Uterus (tissue), 4 donors: ENCODE data around the gene GAA. TPM values are rescaled to one million over a fixed set of nuclear protein-coding genes. Genes with fewer than 3 reads are reported as not detected.
"Not testable (repeated sequence)": the region's sequence is repeated elsewhere in the genome, so short reads cannot be mapped to it uniquely, and the experiment has no call there.

Experiments used
- DNase-seq, 2 donors: peaks; one replicate each; pipeline ENCODE4 v3.0.0-alpha.2; 2019 to 2020
- H3K27ac ChIP-seq, 2 donors: fragments of 200-600 bp; sonication (generic); 1 replicate in 1 of 2; 2 replicates in 1 of 2; pipeline ENCODE4 v1.5.1; 2016 to 2018
- H3K27me3 ChIP-seq, 2 donors: fragments of 200-600 bp; sonication (generic); one replicate each; pipeline ENCODE4 v1.5.1; 2018 to 2019; ENCODE audit warnings: control low read depth in 1 of 2
- H3K36me3 ChIP-seq, 2 donors: fragments of 200-600 bp; sonication (generic); one replicate each; pipeline ENCODE4 v1.5.1; 2019; ENCODE audit warnings: control low read depth in 1 of 2
- H3K4me1 ChIP-seq, 2 donors: fragments of 200-600 bp; sonication (generic); one replicate each; pipeline ENCODE4 v1.5.1; 2018 to 2019; ENCODE audit warnings: control low read depth in 1 of 2
- H3K4me3 ChIP-seq, 2 donors: fragments of 200-600 bp; sonication (generic); 1 replicate in 1 of 2; 2 replicates in 1 of 2; pipeline ENCODE4 v1.5.1; 2018 to 2019; ENCODE audit warnings: mild to moderate bottlenecking in 1 of 2
- H3K9me3 ChIP-seq, 2 donors: fragments of 200-600 bp; sonication (generic); one replicate each; pipeline ENCODE4 v1.5.1; 2019; ENCODE audit warnings: control low read depth in 1 of 2
- CTCF ChIP-seq, 4 experiments: fragments of 200-600 bp in 2 of 4; fragments of 450-650 bp in 2 of 4; sonication (generic) in 2 of 4; IDR thresholded peaks; one replicate each; pipeline ENCODE4 v1.5.1; 2016 to 2019; ENCODE audit warnings: antibody characterized with exemption in 4 of 4, mild to moderate bottlenecking in 2 of 4, moderate library complexity in 1 of 4
- POLR2A ChIP-seq, 2 donors: fragments of 450-650 bp; IDR thresholded peaks; one replicate each; pipeline ENCODE4 v1.6.1; 2016; ENCODE audit warnings: antibody characterized with exemption in 2 of 2, mild to moderate bottlenecking in 1 of 2, moderate library complexity in 1 of 2
- intact Hi-C: fragments of 100-400 bp; cut with DNase I; formaldehyde crosslinking; loops from one replicate; pipeline ENCODE4 v1.15.1; 2023; ENCODE audit warnings: low total_unique reads
- total RNA-seq, 4 donors: library from RNA; depleted of rRNA in 3 of 4; stranded (reverse); fragments of >200 nt in 3 of 4; gene quantifications; one replicate each; pipeline versions ENCODE4 v1.1.0 to v1.2.4, GENCODE V29; 2014 to 2023
- donor health status: DM: yes; HTN: yes; CAD: no.

GAA gene
- total RNA-seq, 4 donors from 2014 or later, result 23.1 to 48.3 (median 35.6) TPM

GRCh38 chr17:80151333-80151732, 50.0 kb downstream of the GAA start:
- H3K4me1 ChIP-seq, result no peaks in the 10 kb centered on the region
- TF ChIP-seq POLR2A (IDR thresholded peaks at IDR 0.05) (no peak), CTCF (IDR thresholded peaks at IDR 0.05) (no peak)
- H3K27ac ChIP-seq, result peak overlapping the region in 1 of 2 donors; percentile 51
- no peaks in the 10 kb centered on the region for H3K27me3 ChIP-seq
- intact Hi-C loops, result no loop called here
- H3K36me3 ChIP-seq, result no peaks in the 10 kb centered on the region
- H3K4me3 ChIP-seq, result no peak overlapping the region
- H3K9me3 ChIP-seq, result no peaks in the 10 kb centered on the region
- no peak for DNase-seq

GRCh38 chr17:80152081-80152702, 50.8 kb downstream of the GAA start:
- DNase-seq, result peak in 1 of 2 donors; percentile 35
- Histone ChIP-seq H3K27me3 (no peaks in the 10 kb centered on the region), H3K9me3 (no peaks in the 10 kb centered on the region), H3K4me3 (no peak overlapping the region), H3K4me1 (no peaks in the 10 kb centered on the region), H3K27ac (peak overlapping the region in 1 of 2 donors; percentile 51), H3K36me3 (no peaks in the 10 kb centered on the region)
- TF ChIP-seq POLR2A (IDR thresholded peaks at IDR 0.05) (no peak), CTCF (IDR thresholded peaks at IDR 0.05) (no peak)
- intact Hi-C loops, result no loop called here

- no peak for TF ChIP-seq CTCF (IDR thresholded peaks at IDR 0.05)
- TF ChIP-seq POLR2A (IDR thresholded peaks at IDR 0.05), result no peak
- Histone ChIP-seq H3K9me3 (no peaks in the 10 kb centered on the region), H3K4me1 (no peaks in the 10 kb centered on the region), H3K27me3 (no peaks in the 10 kb centered on the region), H3K36me3 (no peaks in the 10 kb centered on the region), H3K27ac (no peak overlapping the region), H3K4me3 (no peak overlapping the region)
- intact Hi-C loops, result no loop called here
- no peak for DNase-seq
These were observed 51.6 kb downstream of the GAA start for GRCh38 chr17:80153004-80153403.

- intact Hi-C loops, result no loop called here
- DNase-seq, result no peak
- Histone ChIP-seq H3K4me1 (no peaks in the 10 kb centered on the region), H3K4me3 (no peak overlapping the region), H3K27me3 (no peaks in the 10 kb centered on the region), H3K9me3 (no peaks in the 10 kb centered on the region), H3K27ac (no peak overlapping the region), H3K36me3 (no peaks in the 10 kb centered on the region)
- TF ChIP-seq CTCF (IDR thresholded peaks at IDR 0.05) (no peak), POLR2A (IDR thresholded peaks at IDR 0.05) (no peak)
These were observed 52.8 kb downstream of the GAA start for GRCh38 chr17:80154166-80154565.

GRCh38 chr17:80155600-80155999, 54.2 kb downstream of the GAA start:
- H3K36me3 ChIP-seq, DNase-seq, intact Hi-C loops, H3K4me1 ChIP-seq, H3K4me3 ChIP-seq, H3K27ac ChIP-seq, H3K27me3 ChIP-seq, H3K9me3 ChIP-seq: not testable (repeated sequence)

- Histone ChIP-seq H3K4me1 (no peaks in the 10 kb centered on the region), H3K27me3 (no peaks in the 10 kb centered on the region), H3K4me3 (no peak overlapping the region), H3K9me3 (no peaks in the 10 kb centered on the region), H3K27ac (no peak overlapping the region), H3K36me3 (no peaks in the 10 kb centered on the region)
- no peak for TF ChIP-seq POLR2A (IDR thresholded peaks at IDR 0.05)
- no peak for TF ChIP-seq CTCF (IDR thresholded peaks at IDR 0.05)
- intact Hi-C loops, result no loop called here
- DNase-seq, result no peak
These were observed 57.5 kb downstream of the GAA start for GRCh38 chr17:80158846-80159245.
